ENCODE data around the gene AOAH. TPM values are rescaled to one million over a fixed set of nuclear protein-coding genes. Genes with fewer than 3 reads are reported as not detected.
A peak's percentile ranks its signal among the peaks of the same experiment; 100 is the strongest.

AOAH gene
- total and polyA plus RNA-seq, 2 experiments from 2014 or later = not detected

GRCh38 chr7:36513393-36513792, 210.9 kb downstream of the AOAH start:
- Histone ChIP-seq H3K4me1 (ENCODE audit: low read depth) (no peaks in the 10 kb centered on the region), H3K27ac (no peak overlapping the region), H3K4me3 (no peak overlapping the region), H3K36me3 (no peaks in the 10 kb centered on the region), H3K27me3 (no peaks in the 10 kb centered on the region), H3K9me3 (ENCODE audit: low read depth) (no peaks in the 10 kb centered on the region)
- TF ChIP-seq, protein P1, sequence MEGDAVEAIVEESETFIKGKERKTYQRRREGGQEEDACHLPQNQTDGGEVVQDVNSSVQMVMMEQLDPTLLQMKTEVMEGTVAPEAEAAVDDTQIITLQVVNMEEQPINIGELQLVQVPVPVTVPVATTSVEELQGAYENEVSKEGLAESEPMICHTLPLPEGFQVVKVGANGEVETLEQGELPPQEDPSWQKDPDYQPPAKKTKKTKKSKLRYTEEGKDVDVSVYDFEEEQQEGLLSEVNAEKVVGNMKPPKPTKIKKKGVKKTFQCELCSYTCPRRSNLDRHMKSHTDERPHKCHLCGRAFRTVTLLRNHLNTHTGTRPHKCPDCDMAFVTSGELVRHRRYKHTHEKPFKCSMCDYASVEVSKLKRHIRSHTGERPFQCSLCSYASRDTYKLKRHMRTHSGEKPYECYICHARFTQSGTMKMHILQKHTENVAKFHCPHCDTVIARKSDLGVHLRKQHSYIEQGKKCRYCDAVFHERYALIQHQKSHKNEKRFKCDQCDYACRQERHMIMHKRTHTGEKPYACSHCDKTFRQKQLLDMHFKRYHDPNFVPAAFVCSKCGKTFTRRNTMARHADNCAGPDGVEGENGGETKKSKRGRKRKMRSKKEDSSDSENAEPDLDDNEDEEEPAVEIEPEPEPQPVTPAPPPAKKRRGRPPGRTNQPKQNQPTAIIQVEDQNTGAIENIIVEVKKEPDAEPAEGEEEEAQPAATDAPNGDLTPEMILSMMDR (IDR thresholded peaks at IDR 0.05; ENCODE audit: low read depth, low read length) = no peak
- no peak for DNase-seq (ENCODE audit: low read depth in 1 of 2, low spot score in 1 of 2)

DNA sequence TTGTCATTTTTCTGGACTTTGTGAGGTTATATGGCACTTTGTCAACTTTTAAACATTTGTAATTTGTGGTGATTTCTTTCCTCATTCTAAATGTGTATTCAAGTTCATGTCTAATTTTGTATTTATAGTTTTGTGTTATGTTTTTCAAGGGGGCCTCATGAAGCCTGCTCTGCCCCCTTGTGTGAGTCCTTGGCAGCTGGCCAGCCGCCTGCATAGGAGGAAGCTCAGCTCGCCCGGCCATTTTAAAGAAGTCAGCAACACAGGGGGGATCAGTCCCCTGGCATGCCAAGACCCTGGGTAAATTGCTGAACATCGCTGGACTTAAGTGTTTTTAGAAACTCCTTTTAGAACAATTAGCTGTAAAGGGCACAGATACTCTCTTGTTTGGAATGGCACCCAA, 211.7 kb downstream of the AOAH start:
- no peaks in the 10 kb centered on the region for H3K27me3 ChIP-seq
- peak in 1 of 2 donors; percentile 38 for DNase-seq (ENCODE audit: low read depth in 1 of 2, low spot score in 1 of 2)
- no peaks in the 10 kb centered on the region for H3K36me3 ChIP-seq
- no peak overlapping the region for H3K4me3 ChIP-seq
- no peaks in the 10 kb centered on the region for H3K9me3 ChIP-seq (ENCODE audit: low read depth)
- TF ChIP-seq, protein P1 (IDR thresholded peaks at IDR 0.05; ENCODE audit: low read depth, low read length) = no peak
- no peaks in the 10 kb centered on the region for H3K4me1 ChIP-seq (ENCODE audit: low read depth)
- H3K27ac ChIP-seq = no peak overlapping the region

- TF ChIP-seq, protein P1 (IDR thresholded peaks at IDR 0.05; ENCODE audit: low read depth, low read length) = no peak
- H3K27me3 ChIP-seq = no peaks in the 10 kb centered on the region
- H3K4me1 ChIP-seq (ENCODE audit: low read depth) = no peaks in the 10 kb centered on the region
- H3K4me3 ChIP-seq = no peak overlapping the region
- no peak for DNase-seq (ENCODE audit: low read depth in 1 of 2, low spot score in 1 of 2)
- H3K36me3 ChIP-seq = no peaks in the 10 kb centered on the region
- no peaks in the 10 kb centered on the region for H3K9me3 ChIP-seq (ENCODE audit: low read depth)
- no peak overlapping the region for H3K27ac ChIP-seq
These were observed 214.3 kb downstream of the AOAH start for GRCh38 chr7:36509962-36510361.

- Histone ChIP-seq H3K4me3 (no peak overlapping the region), H3K36me3 (no peaks in the 10 kb centered on the region), H3K27me3 (no peaks in the 10 kb centered on the region), H3K9me3 (ENCODE audit: low read depth) (no peaks in the 10 kb centered on the region), H3K4me1 (ENCODE audit: low read depth) (no peaks in the 10 kb centered on the region), H3K27ac (no peak overlapping the region)
- TF ChIP-seq, protein P1 (IDR thresholded peaks at IDR 0.05; ENCODE audit: low read depth, low read length) = no peak
- no peak for DNase-seq (ENCODE audit: low read depth in 1 of 2, low spot score in 1 of 2)
These were observed 216.5 kb downstream of the AOAH start for GRCh38 chr7:36507475-36508440.

- peak in 1 of 2 donors; percentile 25 for DNase-seq (ENCODE audit: low read depth in 1 of 2, low spot score in 1 of 2)
- no peak overlapping the region for H3K27ac ChIP-seq
These were observed 217.5 kb downstream of the AOAH start for GRCh38 chr7:36506820-36507219.

More at GRCh38 chr7:36506820-36507219, 217.5 kb downstream of the AOAH start:
- no peak overlapping the region for H3K4me3 ChIP-seq
- H3K36me3 ChIP-seq = no peaks in the 10 kb centered on the region
- H3K9me3 ChIP-seq (ENCODE audit: low read depth) = no peaks in the 10 kb centered on the region
- no peaks in the 10 kb centered on the region for H3K27me3 ChIP-seq
- no peaks in the 10 kb centered on the region for H3K4me1 ChIP-seq (ENCODE audit: low read depth)
- TF ChIP-seq, protein P1 (IDR thresholded peaks at IDR 0.05; ENCODE audit: low read depth, low read length) = no peak

Data from cardiac muscle cell (in vitro differentiated cells and primary cell).